H1 (cell line): ENCODE measurements around the gene RPS6KA2. TPM values are rescaled to one million over a fixed set of nuclear protein-coding genes. Genes with fewer than 3 reads are reported as not detected.

Experiments used
- CTCF ChIA-PET: fragments of 300-600 bp; sonication (Branson Sonifier 250); formaldehyde crosslinking; loops from one replicate; lab custom pipeline; 2021; ENCODE audit not compliant: partially characterized antibody; lab: Charles Lee
- POLR2A ChIA-PET: fragments of 300-600 bp; sonication (Branson Sonifier 250); formaldehyde crosslinking; loops from one replicate; lab custom pipeline; 2021; ENCODE audit warnings: inconsistent platforms; ENCODE audit not compliant: partially characterized antibody; lab: Charles Lee
- DNase-seq, 2 experiments: peaks; one replicate each; pipeline versions ENCODE4 v3.0.0 to v3.0.0-alpha.2; 2010 to 2022; ENCODE audit warnings: low spot score in 2 of 2, low read depth in 1 of 2, mixed read lengths in 1 of 2
- FAIRE-seq: peaks from 2 replicates; lab custom pipeline; 2011; peaks lifted over from hg19 to GRCh38; lab: Jason Lieb, UNC
- H2AFZ ChIP-seq: 2 replicates; pipeline ENCODE4 v1.8.1; 2012; ENCODE audit warnings: low read length, inconsistent platforms
- H2AK5ac ChIP-seq: 2 replicates; pipeline ENCODE4 v1.6.1; 2013; ENCODE audit warnings: low read depth, low read length
- H2BK120ac ChIP-seq: replicated peaks from 2 replicates; pipeline ENCODE3; 2013; ENCODE audit warnings: low read depth, low read length, inconsistent platforms
- H2BK12ac ChIP-seq: 2 replicates; pipeline ENCODE4 v1.6.1; 2013; ENCODE audit warnings: low read depth, low read length
- H2BK15ac ChIP-seq: 2 replicates; pipeline ENCODE4 v1.6.1; 2013; ENCODE audit warnings: low read length
- H2BK20ac ChIP-seq: 2 replicates; pipeline ENCODE4 v1.6.1; 2013; ENCODE audit warnings: low read length
- H2BK5ac ChIP-seq: 2 replicates; pipeline ENCODE4 v1.6.1; 2013; ENCODE audit warnings: low read depth, low read length
- H3K14ac ChIP-seq: 2 replicates; pipeline ENCODE4 v1.6.1; 2013; ENCODE audit warnings: inconsistent platforms; ENCODE audit not compliant: insufficient read length
- H3K18ac ChIP-seq: 2 replicates; pipeline ENCODE4 v1.6.1; 2013; ENCODE audit warnings: low read length; ENCODE audit errors: extremely low read depth
- H3K23ac ChIP-seq: 2 replicates; pipeline ENCODE4 v1.6.1; 2013; ENCODE audit warnings: inconsistent platforms; ENCODE audit not compliant: insufficient read length
- H3K23me2 ChIP-seq: 2 replicates; pipeline ENCODE4 v1.6.1; 2013; ENCODE audit warnings: low read depth, low read length
- H3K27ac ChIP-seq: 2 replicates; pipeline ENCODE4 v1.6.1; 2011; ENCODE audit warnings: low read depth, low read length, inconsistent platforms
- H3K27me3 ChIP-seq, 4 experiments: replicated peaks in 1 of 4; 1 replicate in 1 of 4; 2 replicates in 3 of 4; pipeline versions ENCODE4 v1.6.1 to v1.8.1; 2011 to 2013; ENCODE audit warnings: low read length in 3 of 4, mild to moderate bottlenecking in 3 of 4, inconsistent platforms in 2 of 4, mixed read lengths in 2 of 4, moderate library complexity in 1 of 4; ENCODE audit not compliant: control insufficient read depth in 3 of 4, insufficient read depth in 3 of 4; ENCODE audit errors: extremely low read depth in 1 of 4
- H3K36me3 ChIP-seq, 4 experiments: 2 replicates each; pipeline versions ENCODE4 v1.6.1 to v1.8.1; 2011 to 2013; ENCODE audit warnings: mild to moderate bottlenecking in 4 of 4, low read length in 3 of 4, moderate library complexity in 2 of 4, control low read depth in 1 of 4, inconsistent platforms in 1 of 4; ENCODE audit not compliant: insufficient read depth in 4 of 4, control insufficient read depth in 2 of 4
- H3K4ac ChIP-seq: replicated peaks from 2 replicates; pipeline ENCODE3; 2013; ENCODE audit warnings: low read length, low read depth, mixed read lengths, inconsistent platforms; ENCODE audit not compliant: insufficient read length
- H3K4me1 ChIP-seq, 4 experiments: replicated peaks in 1 of 4; 1 replicate in 1 of 4; 2 replicates in 3 of 4; pipeline versions ENCODE4 v1.6.1 to v1.8.1; 2011 to 2013; ENCODE audit warnings: low read length in 3 of 4, inconsistent platforms in 2 of 4, mixed read lengths in 1 of 4; ENCODE audit not compliant: insufficient read depth in 4 of 4, control insufficient read depth in 3 of 4
- H3K4me2 ChIP-seq, 2 experiments: 2 replicates each; pipeline versions ENCODE4 v1.6.1 to v1.8.1; 2011 to 2013; ENCODE audit warnings: low read depth in 2 of 2, low read length in 2 of 2, control low read depth in 1 of 2, inconsistent platforms in 1 of 2, mild to moderate bottlenecking in 1 of 2; ENCODE audit not compliant: insufficient read depth in 1 of 2
- H3K4me3 ChIP-seq, 4 experiments: fragments of 200-600, 300-600 bp in 1 of 4; sonication (generic), shearing (Covaris generic), sonication (Bioruptor Twin) in 1 of 4; 2 replicates each; pipeline versions ENCODE4 v1.5.1 to v1.8.1; 2011 to 2016; ENCODE audit warnings: low read length in 4 of 4, low read depth in 3 of 4, control low read depth in 2 of 4, inconsistent platforms in 2 of 4, mild to moderate bottlenecking in 2 of 4, mixed read lengths in 1 of 4, moderate library complexity in 1 of 4; ENCODE audit not compliant: insufficient read depth in 2 of 4; ENCODE audit errors: extremely low read depth in 1 of 4
- H3K56ac ChIP-seq: replicated peaks from 2 replicates; pipeline ENCODE3; 2013; ENCODE audit warnings: low read depth, mild to moderate bottlenecking, mixed read lengths, low read length, inconsistent platforms; ENCODE audit not compliant: insufficient read length
- H3K79me1 ChIP-seq: 2 replicates; pipeline ENCODE4 v1.6.1; 2013; ENCODE audit warnings: low read depth, low read length, control low read depth
- H3K79me2 ChIP-seq, 2 experiments: 2 replicates each; pipeline versions ENCODE4 v1.6.1 to v1.8.1; 2012 to 2013; ENCODE audit warnings: low read length in 2 of 2, mild to moderate bottlenecking in 2 of 2, inconsistent platforms in 1 of 2; ENCODE audit not compliant: insufficient read depth in 2 of 2, control insufficient read depth in 1 of 2
- H3K9ac ChIP-seq, 4 experiments: replicated peaks in 1 of 4; 1 replicate in 1 of 4; 2 replicates in 3 of 4; pipeline versions ENCODE4 v1.6.1 to v1.8.1; 2011 to 2013; ENCODE audit warnings: low read depth in 3 of 4, low read length in 3 of 4, control low read depth in 2 of 4, mild to moderate bottlenecking in 2 of 4, moderate library complexity in 2 of 4, inconsistent platforms in 1 of 4; ENCODE audit errors: extremely low read depth in 1 of 4
- H3K9me3 ChIP-seq, 2 experiments: 2 replicates each; pipeline versions ENCODE4 v1.6.1 to v1.8.1; 2012 to 2013; ENCODE audit warnings: mild to moderate bottlenecking in 2 of 2, moderate library complexity in 2 of 2, control low read depth in 1 of 2, inconsistent platforms in 1 of 2, low read depth in 1 of 2, low read length in 1 of 2, mixed read lengths in 1 of 2; ENCODE audit not compliant: insufficient read depth in 2 of 2
- H4K20me1 ChIP-seq, 2 experiments: replicated peaks in 1 of 2; 2 replicates each; pipeline versions ENCODE3 to v1.8.1; 2011 to 2013; ENCODE audit warnings: inconsistent platforms in 2 of 2, low read length in 2 of 2, mild to moderate bottlenecking in 1 of 2; ENCODE audit not compliant: insufficient read depth in 2 of 2, control insufficient read depth in 1 of 2
- H4K5ac ChIP-seq: 2 replicates; pipeline ENCODE4 v1.6.1; 2013; ENCODE audit warnings: low read length, low read depth, mixed read lengths, inconsistent platforms; ENCODE audit not compliant: insufficient read length
- H4K8ac ChIP-seq: 2 replicates; pipeline ENCODE4 v1.8.0; 2013; ENCODE audit warnings: mild to moderate bottlenecking, moderate library complexity, low read length, inconsistent platforms; ENCODE audit not compliant: insufficient read depth; ENCODE audit errors: extremely low read depth
- H4K91ac ChIP-seq: replicated peaks from 2 replicates; pipeline ENCODE3; 2013; ENCODE audit warnings: low read length, mixed read lengths, inconsistent platforms; ENCODE audit not compliant: insufficient read length
- NRF1 ChIP-seq: IDR thresholded peaks from 2 replicates; pipeline ENCODE4 v1.6.1; 2011; ENCODE audit warnings: mild to moderate bottlenecking, low read depth, low read length, improper control_type of control experiment
- SP2 ChIP-seq: IDR thresholded peaks from 2 replicates; pipeline ENCODE4 v1.6.1; 2012; ENCODE audit warnings: mild to moderate bottlenecking, low read length, inconsistent platforms
- TAF1 ChIP-seq: IDR thresholded peaks from 2 replicates; pipeline ENCODE4 v1.6.1; 2011; ENCODE audit warnings: mild to moderate bottlenecking, low read depth, low read length
- YY1 ChIP-seq: IDR thresholded peaks from 2 replicates; pipeline ENCODE4 v1.6.1; 2011; ENCODE audit warnings: low read depth, mild to moderate bottlenecking, low read length
- WGBS, 2 experiments: shearing (Covaris generic) in 1 of 2; methylation state at CpG; one replicate each; pipeline versions ENCODE4 v1.1.6 to v1.1.7; 2013 to 2015; ENCODE audit warnings: low lambda C conversion rate in 2 of 2, mixed read lengths in 2 of 2, inconsistent platforms in 1 of 2, low coverage in 1 of 2, missing lambda C conversion rate in 1 of 2; ENCODE audit not compliant: insufficient replicate concordance in 2 of 2, insufficient coverage in 1 of 2, insufficient read length in 1 of 2; ENCODE audit errors: extremely low coverage in 1 of 2, missing lambda C conversion rate in 1 of 2; 5-methylcytosine and 5-hydroxymethylcytosine counted together
- polyA plus RNA-seq, 7 experiments: library from polyadenylated mRNA; depleted of rRNA in 3 of 7; stranded (reverse) in 5 of 7; unstranded in 2 of 7; fragments of >200 nt in 5 of 7; fragments of 200-250 nt in 2 of 7; gene quantifications; 1 replicate in 5 of 7; 2 replicates in 1 of 7; 4 replicates in 1 of 7; pipeline versions ENCODE4 v1.2.1 to v1.2.3, GENCODE V29; 2011 to 2013; ENCODE audit warnings: missing spikeins in 2 of 7, mixed read lengths in 2 of 7
- total RNA-seq: library from RNA; stranded (reverse); fragmentation: NEBNext Ultra II Directional; extraction: Animal tissue kit (Norgen Biotek cat#: 25700); gene quantifications from 2 replicates; pipeline ENCODE4 v1.2.1, GENCODE V29; 2021

RPS6KA2 gene
- total and polyA plus RNA-seq, 2 of the 8 experiments (the other 6 are each of a cell fraction or from before 2014, with no cell fraction given), result 8.8 to 25.7 TPM

GRCh38 chr6:166587631-166588413 is 39.2 kb downstream of the RPS6KA2 start:
- Histone ChIP-seq H4K5ac (no peak overlapping the region), H3K23me2 (no peaks in the 10 kb centered on the region), H3K4me2 (no peak overlapping the region), H3K79me1 (peaks cover 3% of the 10 kb centered on the region), H2BK15ac (no peak overlapping the region), H3K4me1 (peaks cover 2 to 9% (median 5%) of the 10 kb centered on the region in 4 experiments; a peak in 3 of 7 replicates), H3K9ac (no peak overlapping the region), H2AK5ac (no peak overlapping the region), H2AFZ (no peak overlapping the region), H4K8ac (no peak overlapping the region), H3K56ac (no peak overlapping the region), H3K23ac (no peak overlapping the region), H2BK120ac (no peak overlapping the region), H2BK5ac (no peak overlapping the region), H3K27ac (no peak overlapping the region), H3K14ac (no peak overlapping the region), H3K4ac (no peak overlapping the region), H3K79me2 (peaks cover 3 to 26% of the 10 kb centered on the region in 2 experiments; a peak in 3 of 4 replicates), H3K36me3 (no peaks in the 10 kb centered on the region), H2BK20ac (no peak overlapping the region), H2BK12ac (no peak overlapping the region), H4K91ac (no peak overlapping the region), H3K9me3 (no peaks in the 10 kb centered on the region), H3K4me3 (no peak overlapping the region), H3K18ac (no peak overlapping the region), H4K20me1 (peaks cover 2 to 6% of the 10 kb centered on the region in 2 experiments), H3K27me3 (no peaks in the 10 kb centered on the region)
- no peak for FAIRE-seq
- TF ChIP-seq YY1, result no peak
- TF ChIP-seq NRF1, result no peak
- no peak for TF ChIP-seq TAF1
- TF ChIP-seq SP2, result no peak
- ChIA-PET CTCF (interaction anchor here (1.5 kb wide), 1 partner anchor 14 kb away, joined by 6 read pairs; no protein-coding TSS in a partner anchor), POLR2A (interaction anchor here (1.4 kb wide), 1 partner anchor 16 kb away, joined by 3 read pairs; no protein-coding TSS in a partner anchor)
- 87% methylated on average over 10 of the region's 10 CpGs; no CpG with 5 or more reads in 1 of the 2 experiments for WGBS, 2 experiments
- no peak for DNase-seq
